Choroid plexus epithelial cell (primary cell): ENCODE results near the gene LIN7A.
A peak's percentile ranks its signal among the peaks of the same experiment; 100 is the strongest.

Experiments used
- DNase-seq: peaks from one replicate; pipeline ENCODE4 v3.0.0-alpha.2; 2010; ENCODE audit warnings: low read depth
- H3K4me3 ChIP-seq: 2 replicates; pipeline ENCODE4 v1.5.1; 2011; ENCODE audit warnings: low read depth, mild to moderate bottlenecking, control low read depth, low read length, moderate library complexity
- CTCF ChIP-seq: conservative IDR thresholded peaks from 2 replicates; pipeline ENCODE4 v1.5.1; 2011; ENCODE audit warnings: low read depth, mild to moderate bottlenecking, control low read depth, inconsistent platforms, low read length, moderate library complexity

Gene LIN7A

GRCh38 chr12:80860928-80861327 lies 76.8 kb downstream of the LIN7A start:
- no peak for DNase-seq
- TF ChIP-seq CTCF = no peak
- H3K4me3 ChIP-seq = no peak overlapping the region

GRCh38 chr12:80860206-80860605 lies 77.5 kb downstream of the LIN7A start:
- no peak overlapping the region for H3K4me3 ChIP-seq
- no peak for TF ChIP-seq CTCF
- no peak for DNase-seq

- H3K4me3 ChIP-seq = no peak overlapping the region
- no peak for TF ChIP-seq CTCF
- peak; percentile 31 for DNase-seq
These were observed 79.4 kb downstream of the LIN7A start for GRCh38 chr12:80858356-80858755.

GRCh38 chr12:80857311-80857710 lies 80.4 kb downstream of the LIN7A start:
- H3K4me3 ChIP-seq = no peak overlapping the region
- DNase-seq = peak; percentile 33
- no peak for TF ChIP-seq CTCF

- DNase-seq = no peak
- no peak for TF ChIP-seq CTCF
- no peak overlapping the region for H3K4me3 ChIP-seq
These were observed 88.4 kb downstream of the LIN7A start for GRCh38 chr12:80849337-80849736.

GRCh38 chr12:80848858-80849257 lies 88.9 kb downstream of the LIN7A start:
- DNase-seq = no peak
- TF ChIP-seq CTCF = no peak
- no peak overlapping the region for H3K4me3 ChIP-seq

GRCh38 chr12:80847575-80847974 lies 90.2 kb downstream of the LIN7A start:
- no peak for DNase-seq
- H3K4me3 ChIP-seq = no peak overlapping the region
- no peak for TF ChIP-seq CTCF
